ENCODE results near the gene SFSWAP.

- no peak for TF ChIP-seq POLR2AphosphoS5 (IDR thresholded peaks at IDR 0.05; ENCODE audit: insufficient read depth in 1 of 2, low read depth in 1 of 2)
- no peak for TF ChIP-seq CTCF (IDR thresholded peaks at IDR 0.05)
Measured at GRCh38 chr12:131671276-131671675, 39.6 kb upstream of the SFSWAP start.
